HL-60/S4 treated with phorbol 12-myristate 13-acetate at 8.2 ng/mL for 4 days and 3 days (cell line): Measurements from ENCODE around the gene HSPA1L.

Source experiments
- in situ Hi-C: fragments of 300-500 bp; cut with MboI; formaldehyde crosslinking; loops from 2 replicates; pipeline ENCODE4 v1.15.0; 2022; ENCODE audit warnings: low sequenced_read_pairs

The HSPA1L gene

DNA sequence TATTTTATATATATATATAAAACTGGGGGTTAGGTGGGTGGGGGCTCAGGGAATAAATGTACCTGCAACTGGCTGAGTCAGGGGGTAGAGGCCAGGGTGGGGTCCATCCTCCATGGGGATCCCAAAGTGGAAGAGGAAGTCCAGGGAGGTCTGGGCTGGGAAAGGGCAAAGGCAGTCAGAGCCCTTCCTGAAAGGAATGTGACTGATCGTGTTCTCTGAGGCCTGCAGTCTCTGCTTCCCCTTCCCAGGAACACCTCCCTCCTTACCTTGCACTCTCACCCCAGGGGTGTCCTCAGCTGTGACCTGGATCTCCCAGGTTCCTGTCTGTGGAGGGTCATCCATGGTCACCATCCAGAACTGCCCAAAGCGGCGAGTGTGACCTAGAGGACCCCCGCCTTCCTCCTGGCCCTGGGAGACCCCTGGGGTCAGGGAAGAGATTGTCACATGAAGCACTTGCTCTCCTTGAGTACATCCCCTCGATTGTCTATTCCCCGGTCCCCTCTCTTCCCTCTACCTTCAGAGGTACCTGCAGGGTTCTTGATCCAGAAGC is 47.9 kb downstream of the HSPA1L start:
- in situ Hi-C loops = loop anchor here (10.0 kb wide), 1 partner anchor 82 kb away; the partner anchor contains the start of gene LY6G5C

DNA sequence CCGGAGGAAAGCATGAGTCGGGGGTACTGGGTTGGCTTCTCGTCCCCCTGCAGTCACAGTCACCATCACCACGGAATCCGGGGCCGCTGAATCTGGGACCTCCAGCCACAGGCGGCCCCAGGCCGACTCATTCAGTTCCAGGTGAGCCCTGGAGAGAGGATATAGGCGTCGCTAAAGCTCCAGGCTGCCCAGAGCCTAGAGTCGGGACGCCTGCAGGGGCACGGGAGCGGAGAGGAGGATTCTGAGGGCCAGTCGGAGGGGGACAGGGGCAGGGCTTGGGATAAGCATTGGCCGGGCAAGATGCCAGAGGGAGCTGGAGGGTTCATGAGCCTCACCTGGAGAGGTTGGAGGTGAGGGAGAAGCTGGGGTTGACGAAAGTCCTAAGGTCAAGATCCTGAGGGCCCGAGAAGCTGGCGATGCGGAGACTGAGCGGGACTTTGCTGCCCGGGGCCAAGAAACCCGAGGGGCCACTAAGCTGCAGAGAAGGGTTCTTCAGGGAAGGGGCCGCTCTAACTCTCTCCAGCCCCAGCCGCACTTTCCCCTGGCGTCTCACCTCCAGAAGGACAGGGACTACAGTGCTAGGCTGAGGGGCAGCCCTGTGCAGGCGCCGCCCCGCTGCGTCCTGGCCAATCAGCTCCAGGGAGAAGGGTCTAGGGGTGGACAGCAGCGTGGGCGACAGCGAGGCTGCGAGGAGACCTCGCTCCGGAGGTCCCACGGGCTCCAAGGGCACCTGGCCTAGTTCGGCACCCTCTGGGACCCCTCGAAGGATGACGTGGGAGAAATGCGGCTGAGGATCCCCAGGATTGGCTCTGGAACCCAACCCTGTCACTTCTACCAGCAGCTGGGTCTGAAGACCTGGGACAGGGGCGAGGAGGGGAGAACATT is 48.9 kb downstream of the HSPA1L start:
- in situ Hi-C loops = loop anchor here (10.0 kb wide), 1 partner anchor 81 kb away; the partner anchor contains the start of gene LY6G5C

DNA sequence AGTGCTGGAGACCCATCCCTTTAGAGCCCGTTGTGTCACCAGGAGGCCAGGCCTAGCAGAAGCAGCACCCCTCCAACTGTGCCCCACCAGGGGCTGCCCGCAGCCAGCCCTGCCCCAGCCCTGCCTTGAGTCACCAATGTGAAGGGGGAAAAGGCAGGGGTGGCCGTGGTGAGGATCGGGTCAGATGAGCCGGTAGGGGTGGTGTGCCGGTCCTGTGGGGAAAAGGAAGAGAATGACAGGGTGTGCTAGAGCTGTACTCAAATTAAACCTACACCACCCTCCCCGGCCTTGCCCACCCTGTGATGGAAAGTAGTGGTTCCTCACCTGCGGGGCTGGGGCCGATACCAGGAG is 49.5 kb downstream of the HSPA1L start:
- in situ Hi-C loops = loop anchor here (10.0 kb wide), 1 partner anchor 81 kb away; the partner anchor contains the start of gene LY6G5C

DNA sequence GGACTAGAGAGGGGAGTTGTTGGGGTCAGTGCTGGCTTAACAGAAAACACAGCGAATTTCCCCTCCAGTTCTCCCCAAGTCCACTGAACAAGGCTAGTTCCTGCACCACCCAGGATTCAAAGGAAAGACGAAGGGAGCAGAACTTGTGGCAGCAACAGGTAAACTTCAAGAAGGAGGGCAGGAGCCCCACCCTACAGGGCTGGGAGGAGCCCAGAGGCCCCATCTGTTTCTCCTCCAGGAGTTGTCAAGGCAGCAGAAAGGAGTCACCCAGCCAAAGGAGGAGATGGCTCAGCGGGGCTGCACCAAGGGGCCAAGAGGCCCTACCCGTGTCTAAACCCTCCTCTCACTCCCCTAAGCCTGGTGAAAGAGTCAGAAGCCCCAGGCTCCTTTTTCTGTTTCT is 50.9 kb downstream of the HSPA1L start:
- in situ Hi-C loops = loop anchor here (10.0 kb wide), 1 partner anchor 79 kb away; the partner anchor contains the start of gene LY6G5C

DNA sequence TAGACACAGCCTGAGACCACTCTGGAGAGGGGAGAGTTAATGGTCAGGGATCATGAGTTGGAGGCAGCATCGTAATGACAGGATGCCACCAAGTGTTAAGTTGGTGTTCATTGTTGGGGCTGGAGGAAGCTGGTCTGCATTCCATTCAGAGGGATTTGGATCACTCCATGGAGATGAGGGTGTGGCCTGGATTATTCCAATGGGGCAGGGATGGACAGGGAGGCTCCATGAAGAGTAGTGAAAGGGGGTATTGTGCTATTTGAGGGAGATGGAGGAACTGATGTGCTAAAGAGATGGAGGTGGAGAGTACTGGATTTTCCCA is 51.5 kb downstream of the HSPA1L start:
- in situ Hi-C loops = loop anchor here (10.0 kb wide), 1 partner anchor 79 kb away; the partner anchor contains the start of gene LY6G5C

DNA sequence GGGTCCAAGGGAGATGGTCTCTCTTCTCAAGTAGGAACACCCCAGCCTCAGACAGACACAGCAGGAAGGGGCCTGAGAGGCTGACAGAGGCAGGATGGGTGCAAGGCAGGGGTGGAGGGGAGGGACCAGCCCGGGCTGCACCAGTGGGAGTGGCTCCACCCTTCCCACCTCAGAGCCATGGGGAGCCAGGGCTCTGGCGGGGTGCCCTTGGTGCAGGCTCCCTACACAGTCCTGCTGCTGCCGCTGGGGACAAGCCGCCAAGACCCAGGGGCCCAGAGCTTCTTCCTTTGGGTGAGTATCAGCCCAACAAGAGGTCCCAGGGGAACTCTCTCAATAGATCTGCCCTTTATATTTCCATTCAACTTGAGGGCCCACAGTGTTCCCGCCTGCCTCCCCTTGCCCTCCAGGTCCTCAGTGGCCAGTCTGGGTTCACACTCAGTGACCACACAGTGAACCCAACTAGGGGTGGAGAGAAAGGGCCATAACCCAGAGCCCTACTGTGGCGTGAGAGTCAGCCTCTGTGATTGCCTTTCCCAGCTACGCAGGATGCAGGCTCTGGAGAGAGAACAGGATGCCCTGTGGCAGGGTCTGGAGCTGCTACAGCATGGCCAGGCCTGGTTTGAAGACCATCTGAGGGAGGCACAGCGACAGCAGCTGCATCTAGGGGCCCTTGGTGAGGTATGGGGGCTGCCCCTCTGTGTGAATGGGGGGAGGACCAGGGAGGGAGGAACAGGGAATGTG is 52.0 kb downstream of the HSPA1L start:
- in situ Hi-C loops = loop anchor here (10.0 kb wide), 1 partner anchor 78 kb away; the partner anchor contains the start of gene LY6G5C

DNA sequence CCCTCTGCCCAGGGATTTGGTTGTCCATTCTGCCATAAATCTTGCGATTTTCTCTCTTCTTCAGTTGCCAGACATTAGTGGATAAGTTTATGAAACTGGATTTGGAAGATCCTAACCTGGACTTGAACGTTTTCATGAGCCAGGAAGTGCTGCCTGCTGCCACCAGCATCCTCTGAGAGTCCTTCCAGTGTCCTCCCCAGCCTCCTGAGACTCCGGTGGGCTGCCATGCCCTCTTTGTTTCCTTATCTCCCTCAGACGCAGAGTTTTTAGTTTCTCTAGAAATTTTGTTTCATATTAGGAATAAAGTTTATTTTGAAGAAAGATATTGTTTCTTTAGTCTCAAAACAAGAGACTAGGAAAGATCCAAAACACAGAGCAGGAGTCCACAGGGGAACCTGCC is 52.7 kb downstream of the HSPA1L start, which contains the start of gene SAPCD1:
Gene SAPCD1 (plus strand): TSS at position 301 of the 400 bp plus-strand sequence. CDS start 399 bp downstream, outside the sequence.
- in situ Hi-C loops = loop anchor here (10.0 kb wide), 1 partner anchor 78 kb away; the partner anchor contains the start of gene LY6G5C

DNA sequence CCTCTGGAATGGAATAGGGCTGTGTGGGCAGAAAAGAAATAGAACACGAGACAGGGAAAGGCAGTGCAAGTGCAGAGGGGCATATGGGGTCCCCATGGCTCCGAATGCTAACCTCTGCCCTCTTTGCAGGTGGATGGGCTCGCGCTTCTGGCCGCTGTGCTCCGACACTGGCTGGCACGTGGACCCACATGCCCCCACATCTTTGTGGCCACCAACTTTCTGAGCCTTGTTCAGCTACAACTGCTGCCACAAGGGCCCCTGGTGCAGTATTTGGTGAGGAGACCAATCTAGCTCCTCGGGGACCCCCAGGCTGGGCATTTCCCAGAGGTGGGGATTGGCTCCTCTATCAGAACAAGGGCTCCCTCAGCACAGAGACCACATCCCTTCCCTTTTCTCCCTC is 53.7 kb downstream of the HSPA1L start:
- in situ Hi-C loops = loop anchor here (10.0 kb wide), 1 partner anchor 77 kb away; the partner anchor contains the start of gene LY6G5C

DNA sequence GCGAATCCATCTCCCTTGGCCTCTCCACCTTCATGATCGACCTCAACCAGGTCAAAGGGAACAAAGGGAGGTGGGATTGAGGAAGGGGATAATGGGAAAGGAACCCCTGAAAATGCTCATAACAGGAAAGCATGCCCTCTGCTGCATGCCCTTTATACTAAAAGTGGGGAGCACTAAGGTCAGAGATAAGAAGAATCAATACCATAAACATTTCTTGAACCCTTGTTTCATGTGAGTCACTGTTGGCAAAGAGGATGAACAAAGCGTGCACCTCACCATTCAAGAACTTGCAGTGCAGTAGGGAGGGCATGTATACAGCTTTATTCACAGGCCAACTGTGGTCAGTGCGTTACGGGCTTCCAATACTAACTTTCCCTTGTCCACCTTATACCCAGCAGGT is 54.3 kb downstream of the HSPA1L start:
- in situ Hi-C loops = loop anchor here (10.0 kb wide), 1 partner anchor 76 kb away; the partner anchor contains the start of gene LY6G5C
